ENCODE results near the gene GRM8.

DNA sequence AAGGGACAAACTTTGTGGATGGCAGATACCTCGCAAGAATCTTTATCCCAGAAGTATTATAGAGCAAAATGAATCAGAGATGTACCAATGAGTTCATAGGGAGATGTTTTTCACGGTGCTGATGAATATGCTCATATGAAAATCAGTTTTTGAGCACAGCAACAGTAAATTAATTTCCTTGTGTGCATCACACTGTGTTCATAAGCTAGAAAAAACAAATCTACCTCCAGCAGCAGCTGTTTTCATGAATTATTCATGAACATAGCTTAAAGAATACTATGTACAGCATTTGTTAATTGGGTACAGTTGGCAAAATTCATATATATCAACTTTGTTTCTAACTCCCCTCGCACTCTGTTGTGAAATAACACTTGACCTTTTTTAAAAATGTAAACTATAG lies 809.8 kb downstream of the GRM8 start:
- TF ChIP-seq, protein P1, sequence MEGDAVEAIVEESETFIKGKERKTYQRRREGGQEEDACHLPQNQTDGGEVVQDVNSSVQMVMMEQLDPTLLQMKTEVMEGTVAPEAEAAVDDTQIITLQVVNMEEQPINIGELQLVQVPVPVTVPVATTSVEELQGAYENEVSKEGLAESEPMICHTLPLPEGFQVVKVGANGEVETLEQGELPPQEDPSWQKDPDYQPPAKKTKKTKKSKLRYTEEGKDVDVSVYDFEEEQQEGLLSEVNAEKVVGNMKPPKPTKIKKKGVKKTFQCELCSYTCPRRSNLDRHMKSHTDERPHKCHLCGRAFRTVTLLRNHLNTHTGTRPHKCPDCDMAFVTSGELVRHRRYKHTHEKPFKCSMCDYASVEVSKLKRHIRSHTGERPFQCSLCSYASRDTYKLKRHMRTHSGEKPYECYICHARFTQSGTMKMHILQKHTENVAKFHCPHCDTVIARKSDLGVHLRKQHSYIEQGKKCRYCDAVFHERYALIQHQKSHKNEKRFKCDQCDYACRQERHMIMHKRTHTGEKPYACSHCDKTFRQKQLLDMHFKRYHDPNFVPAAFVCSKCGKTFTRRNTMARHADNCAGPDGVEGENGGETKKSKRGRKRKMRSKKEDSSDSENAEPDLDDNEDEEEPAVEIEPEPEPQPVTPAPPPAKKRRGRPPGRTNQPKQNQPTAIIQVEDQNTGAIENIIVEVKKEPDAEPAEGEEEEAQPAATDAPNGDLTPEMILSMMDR (IDR thresholded peaks at IDR 0.05; ENCODE audit: borderline replicate concordance, extremely low read depth, low read length, poor library complexity, severe bottlenecking): no peak
- TF ChIP-seq EZH2 (IDR thresholded peaks at IDR 0.05; ENCODE audit: borderline replicate concordance, low read depth, low read length, severe bottlenecking): no peak

Data from DND-41 (cell line).